Fibroblast of lung (primary cell): ENCODE measurements around the gene POLR3G. TPM values are rescaled to one million over a fixed set of nuclear protein-coding genes. Genes with fewer than 3 reads are reported as not detected.

ENCODE experiments used
- DNase-seq, 2 donors: peaks; one replicate each; pipeline versions ENCODE4 v3.0.0 to v3.0.0-alpha.2; 2010; ENCODE audit warnings: low read depth in 2 of 2
- H2AFZ ChIP-seq: 2 replicates; pipeline ENCODE4 v1.5.1; 2012; ENCODE audit warnings: low read length, control low read depth, inconsistent platforms
- H3K27ac ChIP-seq: 2 replicates; pipeline ENCODE4 v1.5.1; 2011; ENCODE audit warnings: low read length, control low read depth; ENCODE audit not compliant: insufficient read depth
- H3K27me3 ChIP-seq: 2 replicates; pipeline ENCODE4 v1.5.1; 2011; ENCODE audit warnings: mild to moderate bottlenecking, low read length; ENCODE audit not compliant: control insufficient read depth, insufficient read depth
- H3K36me3 ChIP-seq: 2 replicates; pipeline ENCODE4 v1.5.1; 2011; ENCODE audit warnings: low read length; ENCODE audit not compliant: control insufficient read depth, insufficient read depth
- H3K4me1 ChIP-seq: 2 replicates; pipeline ENCODE4 v1.5.1; 2011; ENCODE audit warnings: low read length; ENCODE audit not compliant: control insufficient read depth, insufficient read depth; ENCODE audit errors: extremely low read depth
- H3K4me2 ChIP-seq: 2 replicates; pipeline ENCODE4 v1.5.1; 2011; ENCODE audit warnings: low read length, control low read depth; ENCODE audit not compliant: insufficient read depth; ENCODE audit errors: extremely low read depth
- H3K4me3 ChIP-seq, 4 experiments: fragments of 200-600 bp in 1 of 4; sonication (generic) in 1 of 4; replicated peaks in 1 of 4; 2 replicates each; pipeline ENCODE4 v1.5.1; 2011 to 2016; ENCODE audit warnings: low read length in 4 of 4, low read depth in 3 of 4, mild to moderate bottlenecking in 3 of 4, control low read depth in 2 of 4, inconsistent platforms in 1 of 4, mixed read lengths in 1 of 4; ENCODE audit not compliant: insufficient read depth in 1 of 4; ENCODE audit errors: control extremely low read depth in 1 of 4
- H3K79me2 ChIP-seq: 2 replicates; pipeline ENCODE4 v1.5.1; 2012; ENCODE audit warnings: mild to moderate bottlenecking, low read length, inconsistent platforms; ENCODE audit not compliant: control insufficient read depth, insufficient read depth
- H3K9ac ChIP-seq: 2 replicates; pipeline ENCODE4 v1.5.1; 2011; ENCODE audit warnings: mild to moderate bottlenecking, low read length, control low read depth; ENCODE audit not compliant: insufficient read depth
- H3K9me3 ChIP-seq: 2 replicates; pipeline ENCODE4 v1.5.1; 2012; ENCODE audit warnings: low read depth, low read length; ENCODE audit not compliant: control insufficient read depth, insufficient read depth
- H4K20me1 ChIP-seq: 2 replicates; pipeline ENCODE4 v1.5.1; 2011; ENCODE audit warnings: low read length; ENCODE audit not compliant: control insufficient read depth, insufficient read depth; ENCODE audit errors: extremely low read depth
- CTCF ChIP-seq, 2 donors: IDR thresholded peaks in 1 of 2; conservative IDR thresholded peaks in 1 of 2; 1 replicate in 1 of 2; 2 replicates in 1 of 2; pipeline ENCODE4 v1.5.1; 2011 to 2012; ENCODE audit warnings: low read length in 2 of 2, control low read depth in 1 of 2, inconsistent platforms in 1 of 2, low read depth in 1 of 2, mild to moderate bottlenecking in 1 of 2
- EZH2 ChIP-seq: IDR thresholded peaks from 2 replicates; pipeline ENCODE4 v1.5.1; 2012; ENCODE audit warnings: low read length, control low read depth, mild to moderate bottlenecking; ENCODE audit errors: missing control alignments
- polyA plus RNA-seq, 2 donors: library from polyadenylated mRNA; depleted of rRNA in 1 of 2; stranded (reverse) in 1 of 2; unstranded in 1 of 2; fragments of >200 nt; gene quantifications; 2 replicates each; pipeline ENCODE4 v1.2.1, GENCODE V29; 2011 to 2012; ENCODE audit warnings: missing spikeins in 1 of 2
- total RNA-seq: library from RNA; depleted of rRNA; stranded (reverse); fragments of >200 nt; gene quantifications from 2 replicates; pipeline ENCODE4 v1.2.1, GENCODE V29; 2014

POLR3G gene
- total and polyA plus RNA-seq, 2 donors (not counting 1 experiment from before 2014, with no cell fraction given): 5.6 to 9.1 TPM

GRCh38 chr5:90553711-90554110 is 79.0 kb downstream of the POLR3G start:
- Histone ChIP-seq H3K9ac (no peak overlapping the region), H3K36me3 (no peaks in the 10 kb centered on the region), H3K4me3 (no peak overlapping the region), H3K4me1 (no peaks in the 10 kb centered on the region), H3K27ac (no peak overlapping the region), H3K9me3 (no peaks in the 10 kb centered on the region), H3K79me2 (no peaks in the 10 kb centered on the region), H3K27me3 (peaks cover 16% of the 10 kb centered on the region), H3K4me2 (no peak overlapping the region), H4K20me1 (no peaks in the 10 kb centered on the region), H2AFZ (no peak overlapping the region)
- TF ChIP-seq CTCF (conservative IDR thresholded peaks at IDR 0.05 in 1 of 2, IDR thresholded peaks at IDR 0.05 in 1 of 2; ENCODE audit: low read depth in 1 of 2, low read length in 2 of 2) (no peak), EZH2 (no peak)
- DNase-seq: no peak

- H2AFZ ChIP-seq: no peak overlapping the region
- peaks cover 21% of the 10 kb centered on the region for H3K27me3 ChIP-seq
- H3K79me2 ChIP-seq: no peaks in the 10 kb centered on the region
- H3K4me1 ChIP-seq: no peaks in the 10 kb centered on the region
- H3K27ac ChIP-seq: no peak overlapping the region
- no peak for DNase-seq
- TF ChIP-seq CTCF (conservative IDR thresholded peaks at IDR 0.05 in 1 of 2, IDR thresholded peaks at IDR 0.05 in 1 of 2; ENCODE audit: low read depth in 1 of 2, low read length in 2 of 2): no peak
- TF ChIP-seq EZH2: no peak
- H3K9me3 ChIP-seq: no peaks in the 10 kb centered on the region
- no peak overlapping the region for H3K9ac ChIP-seq
- H3K4me3 ChIP-seq: no peak overlapping the region
- H3K36me3 ChIP-seq: no peaks in the 10 kb centered on the region
- no peak overlapping the region for H3K4me2 ChIP-seq
- H4K20me1 ChIP-seq: no peaks in the 10 kb centered on the region
These were observed 79.8 kb downstream of the POLR3G start for GRCh38 chr5:90554358-90555006.

- no peak for TF ChIP-seq EZH2
- no peak for TF ChIP-seq CTCF (conservative IDR thresholded peaks at IDR 0.05 in 1 of 2, IDR thresholded peaks at IDR 0.05 in 1 of 2; ENCODE audit: low read depth in 1 of 2, low read length in 2 of 2)
- Histone ChIP-seq H3K4me3 (no peak overlapping the region), H3K4me1 (no peaks in the 10 kb centered on the region), H3K4me2 (no peak overlapping the region), H3K36me3 (no peaks in the 10 kb centered on the region), H2AFZ (no peak overlapping the region), H3K9ac (no peak overlapping the region), H3K27ac (no peak overlapping the region), H3K27me3 (peaks cover 21% of the 10 kb centered on the region), H3K79me2 (no peaks in the 10 kb centered on the region), H3K9me3 (no peaks in the 10 kb centered on the region), H4K20me1 (no peaks in the 10 kb centered on the region)
- no peak for DNase-seq
These were observed 81.0 kb downstream of the POLR3G start for GRCh38 chr5:90555666-90556065.
